GM10847 (cell line): Measurements from ENCODE around the gene ITGAX.

ENCODE experiments used
- POLR2A ChIP-seq: IDR thresholded peaks from 2 replicates; pipeline ENCODE4 v1.6.1; 2011; ENCODE audit not compliant: insufficient read length; ENCODE audit errors: extremely low read depth

The ITGAX gene

GRCh38 chr16:31382485-31383161, 27.6 kb downstream of the ITGAX start:
- TF ChIP-seq POLR2A = no peak

GRCh38 chr16:31385680-31386079, 30.7 kb downstream of the ITGAX start:
- no peak for TF ChIP-seq POLR2A

GRCh38 chr16:31386157-31386984, 31.4 kb downstream of the ITGAX start:
- TF ChIP-seq POLR2A = no peak

GRCh38 chr16:31388535-31388934, 33.6 kb downstream of the ITGAX start:
- TF ChIP-seq POLR2A = no peak

GRCh38 chr16:31390504-31391041, 35.6 kb downstream of the ITGAX start:
- TF ChIP-seq POLR2A = no peak

GRCh38 chr16:31393056-31393455, 38.1 kb downstream of the ITGAX start, which contains the start of gene ITGAD:
TSS of gene ITGAD (plus strand) at chr16:31393335. CDS start at chr16:31393361, 26 bp downstream.
- TF ChIP-seq POLR2A = no peak

- TF ChIP-seq POLR2A = no peak
Observed at GRCh38 chr16:31395647-31396046, 40.7 kb downstream of the ITGAX start.

- no peak for TF ChIP-seq POLR2A
Observed at GRCh38 chr16:31397096-31397660, 42.2 kb downstream of the ITGAX start.

- TF ChIP-seq POLR2A = no peak
Observed at GRCh38 chr16:31397701-31398100, 42.7 kb downstream of the ITGAX start.

- no peak for TF ChIP-seq POLR2A
Observed at GRCh38 chr16:31400191-31400590, 45.2 kb downstream of the ITGAX start.

GRCh38 chr16:31401436-31401835, 46.5 kb downstream of the ITGAX start:
- no peak for TF ChIP-seq POLR2A

GRCh38 chr16:31402687-31403086, 47.7 kb downstream of the ITGAX start:
- TF ChIP-seq POLR2A = no peak

GRCh38 chr16:31403590-31404352, 48.8 kb downstream of the ITGAX start:
- TF ChIP-seq POLR2A = no peak

GRCh38 chr16:31404353-31405064, 49.5 kb downstream of the ITGAX start:
- TF ChIP-seq POLR2A = no peak
